Osteocyte (in vitro differentiated cells): ENCODE results near the gene FOXL3. TPM values are rescaled to one million over a fixed set of nuclear protein-coding genes. Genes with fewer than 3 reads are reported as not detected.
A peak's percentile ranks its signal among the peaks of the same experiment; 100 is the strongest.

Source experiments
- DNase-seq: peaks from one replicate; pipeline ENCODE4 v3.0.0; 2021; ENCODE audit warnings: mixed read lengths; ENCODE audit not compliant: unreplicated experiment; ENCODE audit errors: extremely low spot score
- H3K27ac Mint-ChIP-seq: one replicate; pipeline ENCODE4 v1.8.0; 2021; ENCODE audit warnings: mild to moderate bottlenecking, mixed read lengths; ENCODE audit not compliant: unreplicated experiment
- H3K27me3 Mint-ChIP-seq: one replicate; pipeline ENCODE4 v1.8.0; 2021; ENCODE audit warnings: mixed read lengths; ENCODE audit not compliant: unreplicated experiment
- H3K36me3 Mint-ChIP-seq: one replicate; pipeline ENCODE4 v1.8.0; 2021; ENCODE audit warnings: mixed read lengths; ENCODE audit not compliant: unreplicated experiment
- H3K4me1 Mint-ChIP-seq: one replicate; pipeline ENCODE4 v1.8.0; 2021; ENCODE audit warnings: mixed read lengths; ENCODE audit not compliant: unreplicated experiment
- H3K4me3 Mint-ChIP-seq: one replicate; pipeline ENCODE4 v1.8.0; 2021; ENCODE audit warnings: mild to moderate bottlenecking, moderate library complexity, mixed read lengths; ENCODE audit not compliant: unreplicated experiment
- H3K9me3 Mint-ChIP-seq: one replicate; pipeline ENCODE4 v1.8.0; 2021; ENCODE audit warnings: mixed read lengths; ENCODE audit not compliant: unreplicated experiment
- CTCF ChIP-seq: fragments of 200-600 bp; sonication (generic); IDR thresholded peaks from 2 replicates; pipeline ENCODE4 v1.5.0; 2021; ENCODE audit warnings: antibody characterized with exemption, mild to moderate bottlenecking, moderate library complexity
- total RNA-seq: library from RNA; stranded (reverse); gene quantifications from 2 replicates; pipeline ENCODE4 v1.2.1, GENCODE V29; 2021

The FOXL3 gene
- total RNA-seq, 1 donor from 2014 or later: not detected

- no peak overlapping the region for H3K27ac Mint-ChIP-seq
- no peak overlapping the region for H3K4me3 Mint-ChIP-seq
Observed at GRCh38 chr7:330511-331230, 40.7 kb downstream of the FOXL3 start.

GRCh38 chr7:332020-332517 is 42.1 kb downstream of the FOXL3 start:
- no peak for TF ChIP-seq CTCF
- DNase-seq: no peak
- peak overlapping the region; percentile 10 for H3K27ac Mint-ChIP-seq
- no peaks in the 10 kb centered on the region for H3K36me3 Mint-ChIP-seq
- peaks cover 18% of the 10 kb centered on the region for H3K27me3 Mint-ChIP-seq
- H3K4me1 Mint-ChIP-seq: peaks cover 4% of the 10 kb centered on the region
- no peaks in the 10 kb centered on the region for H3K9me3 Mint-ChIP-seq
- H3K4me3 Mint-ChIP-seq: no peak overlapping the region

More at GRCh38 chr7:330511-331230, 40.7 kb downstream of the FOXL3 start:
- Mint-ChIP-seq H3K9me3 (no peaks in the 10 kb centered on the region), H3K4me1 (peaks cover 9% of the 10 kb centered on the region), H3K36me3 (no peaks in the 10 kb centered on the region), H3K27me3 (peaks cover 18% of the 10 kb centered on the region)
- TF ChIP-seq CTCF: no peak
- DNase-seq: no peak

GRCh38 chr7:332646-333392 is 42.8 kb downstream of the FOXL3 start:
- Mint-ChIP-seq H3K27ac (peak overlapping the region; percentile 62), H3K27me3 (peaks cover 17% of the 10 kb centered on the region), H3K4me1 (peaks cover 4% of the 10 kb centered on the region), H3K9me3 (no peaks in the 10 kb centered on the region), H3K4me3 (peak overlapping the region; percentile 18), H3K36me3 (no peaks in the 10 kb centered on the region)
- DNase-seq: peak; percentile 93
- peak; percentile 95 for TF ChIP-seq CTCF

GRCh38 chr7:333393-333764 is 43.4 kb downstream of the FOXL3 start:
- peak overlapping the region; percentile 62 for H3K27ac Mint-ChIP-seq
- H3K4me3 Mint-ChIP-seq: peak overlapping the region; percentile 18
- peaks cover 11% of the 10 kb centered on the region for H3K27me3 Mint-ChIP-seq
- DNase-seq: no peak
- no peaks in the 10 kb centered on the region for H3K36me3 Mint-ChIP-seq
- peaks cover 4% of the 10 kb centered on the region for H3K4me1 Mint-ChIP-seq
- no peaks in the 10 kb centered on the region for H3K9me3 Mint-ChIP-seq
- TF ChIP-seq CTCF: no peak
